Measurements from ENCODE around the gene THADA. TPM values are rescaled to one million over a fixed set of nuclear protein-coding genes. Genes with fewer than 3 reads are reported as not detected.

Gene THADA
- total RNA-seq, 2 experiments from 2014 or later, result 31.2 to 32.3 TPM

GRCh38 chr2:43294973-43295603, 300.8 kb downstream of the THADA start:
- Histone ChIP-seq H3K9me3 (ENCODE audit: low read length) (no peaks in the 10 kb centered on the region), H4K20me1 (ENCODE audit: insufficient read depth, low read length) (no peaks in the 10 kb centered on the region), H2AFZ (ENCODE audit: low read length) (no peak overlapping the region), H3K9me2 (ENCODE audit: insufficient read depth, low read length) (no peaks in the 10 kb centered on the region), H3K4me3 (ENCODE audit: low read depth, low read length, poor library complexity, severe bottlenecking) (no peak overlapping the region), H3K27ac (ENCODE audit: low read depth, low read length, poor library complexity, severe bottlenecking) (no peak overlapping the region), H3K4me2 (ENCODE audit: low read length) (no peak overlapping the region), H3K4me1 (ENCODE audit: insufficient read depth, low read length, poor library complexity, severe bottlenecking) (no peaks in the 10 kb centered on the region), H3K79me2 (ENCODE audit: insufficient read depth, low read depth, low read length) (no peaks in the 10 kb centered on the region), H3K36me3 (ENCODE audit: insufficient read depth, low read length) (peaks cover 22% of the 10 kb centered on the region)
- intact Hi-C loops (cut with micrococcal nuclease; ENCODE audit: unreplicated experiment), result no loop called here
- no TSS peak for BruUV-seq (replicated peaks)
- TF ChIP-seq EZH2phosphoT487 (IDR thresholded peaks at IDR 0.05; ENCODE audit: borderline replicate concordance, low read depth, low read length), result no peak
- TF ChIP-seq, protein P1, sequence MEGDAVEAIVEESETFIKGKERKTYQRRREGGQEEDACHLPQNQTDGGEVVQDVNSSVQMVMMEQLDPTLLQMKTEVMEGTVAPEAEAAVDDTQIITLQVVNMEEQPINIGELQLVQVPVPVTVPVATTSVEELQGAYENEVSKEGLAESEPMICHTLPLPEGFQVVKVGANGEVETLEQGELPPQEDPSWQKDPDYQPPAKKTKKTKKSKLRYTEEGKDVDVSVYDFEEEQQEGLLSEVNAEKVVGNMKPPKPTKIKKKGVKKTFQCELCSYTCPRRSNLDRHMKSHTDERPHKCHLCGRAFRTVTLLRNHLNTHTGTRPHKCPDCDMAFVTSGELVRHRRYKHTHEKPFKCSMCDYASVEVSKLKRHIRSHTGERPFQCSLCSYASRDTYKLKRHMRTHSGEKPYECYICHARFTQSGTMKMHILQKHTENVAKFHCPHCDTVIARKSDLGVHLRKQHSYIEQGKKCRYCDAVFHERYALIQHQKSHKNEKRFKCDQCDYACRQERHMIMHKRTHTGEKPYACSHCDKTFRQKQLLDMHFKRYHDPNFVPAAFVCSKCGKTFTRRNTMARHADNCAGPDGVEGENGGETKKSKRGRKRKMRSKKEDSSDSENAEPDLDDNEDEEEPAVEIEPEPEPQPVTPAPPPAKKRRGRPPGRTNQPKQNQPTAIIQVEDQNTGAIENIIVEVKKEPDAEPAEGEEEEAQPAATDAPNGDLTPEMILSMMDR (conservative IDR thresholded peaks at IDR 0.05; ENCODE audit: low read length), result no peak
- CTCF ChIA-PET (ENCODE audit: unreplicated experiment), result no interaction called here
- POLR2A ChIA-PET, result no interaction called here
- DNase-seq (ENCODE audit: low spot score), result no peak

- H3K79me2 ChIP-seq (ENCODE audit: insufficient read depth, low read depth, low read length), result no peaks in the 10 kb centered on the region
- ChIA-PET CTCF (ENCODE audit: unreplicated experiment) (interaction anchor here (0.5 kb wide), 1 partner anchor 26 kb away, joined by 3 read pairs; no protein-coding TSS in a partner anchor), POLR2A (no interaction called here)
- H4K20me1 ChIP-seq (ENCODE audit: insufficient read depth, low read length), result no peaks in the 10 kb centered on the region
- no TSS peak for BruUV-seq (replicated peaks)
- intact Hi-C loops (cut with micrococcal nuclease; ENCODE audit: unreplicated experiment), result no loop called here
- no peak for TF ChIP-seq EZH2phosphoT487 (IDR thresholded peaks at IDR 0.05; ENCODE audit: borderline replicate concordance, low read depth, low read length)
- TF ChIP-seq, protein P1 (conservative IDR thresholded peaks at IDR 0.05; ENCODE audit: low read length), result no peak
- no peaks in the 10 kb centered on the region for H3K4me1 ChIP-seq (ENCODE audit: insufficient read depth, low read length, poor library complexity, severe bottlenecking)
- DNase-seq (ENCODE audit: low spot score), result no peak
- no peak overlapping the region for H3K4me3 ChIP-seq (ENCODE audit: low read depth, low read length, poor library complexity, severe bottlenecking)
- H3K36me3 ChIP-seq (ENCODE audit: insufficient read depth, low read length), result peaks cover 23% of the 10 kb centered on the region
- no peaks in the 10 kb centered on the region for H3K9me2 ChIP-seq (ENCODE audit: insufficient read depth, low read length)
- H2AFZ ChIP-seq (ENCODE audit: low read length), result no peak overlapping the region
- H3K4me2 ChIP-seq (ENCODE audit: low read length), result no peak overlapping the region
- H3K27ac ChIP-seq (ENCODE audit: low read depth, low read length, poor library complexity, severe bottlenecking), result no peak overlapping the region
- no peaks in the 10 kb centered on the region for H3K9me3 ChIP-seq (ENCODE audit: low read length)
These were observed 301.8 kb downstream of the THADA start for GRCh38 chr2:43293744-43294695.

Measured in OCI-LY7 (cell line).